Retinal pigment epithelial cell (primary cell): Measurements from ENCODE around the gene PTPN4.

Experiments
- DNase-seq: peaks from one replicate; pipeline ENCODE4 v3.0.0-alpha.2; 2010; ENCODE audit warnings: low read depth
- H3K4me3 ChIP-seq: 2 replicates; pipeline ENCODE4 v1.5.1; 2011; ENCODE audit warnings: mild to moderate bottlenecking, low read length, control low read depth, moderate library complexity
- CTCF ChIP-seq: conservative IDR thresholded peaks from 2 replicates; pipeline ENCODE4 v1.5.1; 2011; ENCODE audit warnings: low read depth, low read length, control low read depth, inconsistent platforms

PTPN4 gene

GRCh38 chr2:119836455-119837142, 76.9 kb downstream of the PTPN4 start:
- H3K4me3 ChIP-seq, result no peak overlapping the region
- no peak for DNase-seq
- TF ChIP-seq CTCF, result no peak

GRCh38 chr2:119837350-119837749, 77.6 kb downstream of the PTPN4 start:
- no peak for TF ChIP-seq CTCF
- DNase-seq, result no peak
- no peak overlapping the region for H3K4me3 ChIP-seq

- no peak overlapping the region for H3K4me3 ChIP-seq
- TF ChIP-seq CTCF, result no peak
- DNase-seq, result no peak
Observed at GRCh38 chr2:119837759-119838158, 78.0 kb downstream of the PTPN4 start.

GRCh38 chr2:119838179-119838578, 78.5 kb downstream of the PTPN4 start:
- H3K4me3 ChIP-seq, result no peak overlapping the region
- TF ChIP-seq CTCF, result no peak

DNA sequence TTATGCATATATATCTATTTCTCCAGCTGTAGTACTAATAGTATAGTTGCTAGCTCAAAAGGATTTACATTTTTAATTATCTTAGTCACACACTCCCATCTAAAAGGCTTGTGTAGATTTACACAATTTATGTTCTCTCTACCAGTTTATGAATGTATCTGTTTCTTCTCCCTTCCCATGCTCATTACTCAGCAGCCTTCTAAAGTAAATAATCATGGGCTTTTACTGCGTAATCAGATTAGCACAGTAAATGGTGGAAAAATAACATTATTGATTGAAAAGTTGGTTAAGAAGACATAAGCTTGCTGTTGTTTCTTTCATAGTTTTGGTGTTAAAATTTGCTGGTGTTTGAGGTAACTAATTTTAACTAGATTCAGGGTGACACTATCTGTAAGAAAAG, 81.8 kb downstream of the PTPN4 start:
- TF ChIP-seq CTCF, result no peak
- no peak overlapping the region for H3K4me3 ChIP-seq
- peak; percentile 46 for DNase-seq

More at GRCh38 chr2:119838179-119838578, 78.5 kb downstream of the PTPN4 start:
- no peak for DNase-seq

GRCh38 chr2:119846021-119846420, 86.3 kb downstream of the PTPN4 start:
- DNase-seq, result no peak
- TF ChIP-seq CTCF, result no peak
- no peak overlapping the region for H3K4me3 ChIP-seq

GRCh38 chr2:119849838-119850565, 90.3 kb downstream of the PTPN4 start:
- no peak for TF ChIP-seq CTCF
- DNase-seq, result no peak
- no peak overlapping the region for H3K4me3 ChIP-seq
